Natural killer cell treated with Interleukin-12 subunit alpha and Interleukin-12 subunit beta and Interleukin-15 and Interleukin-18, amount 100 ng/mL, for 72 hours (primary cell): ENCODE data around the gene BMPR2. TPM values are rescaled to one million over a fixed set of nuclear protein-coding genes. Genes with fewer than 3 reads are reported as not detected.

Experiments
- ATAC-seq, 2 donors: fragments of 150-1000 bp; cut with Tn5 transposase in 1 of 2; sonication (Bioruptor Pico), chemical (Tn5 transposase) in 1 of 2; 2 replicates each; pipeline ENCODE4 v1.10.0; 2021
- DNase-seq: peaks from one replicate; pipeline ENCODE4 v3.0.0; 2022; ENCODE audit warnings: low spot score
- H3K27ac Mint-ChIP-seq, 2 donors: 1 replicate in 1 of 2; 2 replicates in 1 of 2; pipeline ENCODE4 v1.8.0; 2022; ENCODE audit warnings: mixed read lengths in 2 of 2, mild to moderate bottlenecking in 1 of 2, moderate library complexity in 1 of 2
- H3K27me3 Mint-ChIP-seq, 2 donors: 1 replicate in 1 of 2; 2 replicates in 1 of 2; pipeline ENCODE4 v1.8.0; 2022; ENCODE audit warnings: mixed read lengths in 2 of 2
- H3K36me3 Mint-ChIP-seq: one replicate; pipeline ENCODE4 v1.8.0; 2022; ENCODE audit warnings: mixed read lengths
- H3K4me1 Mint-ChIP-seq, 2 donors: 1 replicate in 1 of 2; 2 replicates in 1 of 2; pipeline ENCODE4 v1.8.0; 2022; ENCODE audit warnings: low read depth in 2 of 2, mixed read lengths in 2 of 2, mild to moderate bottlenecking in 1 of 2
- H3K4me3 Mint-ChIP-seq: one replicate; pipeline ENCODE4 v1.8.0; 2022; ENCODE audit warnings: mixed read lengths
- H3K9me3 Mint-ChIP-seq: 2 replicates; pipeline ENCODE4 v1.8.0; 2022; ENCODE audit warnings: mixed read lengths
- total RNA-seq, 2 donors: library from RNA; stranded (reverse); gene quantifications; one replicate each; pipeline ENCODE4 v1.2.3, GENCODE V29; 2022

BMPR2 gene
- total RNA-seq, 2 donors from 2014 or later: 5.9 to 11.9 TPM

GRCh38 chr2:202588647-202589581 lies 212.8 kb downstream of the BMPR2 start:
- H3K4me1 Mint-ChIP-seq: peaks cover 4 to 5% of the 10 kb centered on the region in 2 donors
- no peak overlapping the region for H3K4me3 Mint-ChIP-seq
- no peaks in the 10 kb centered on the region for H3K9me3 Mint-ChIP-seq
- ATAC-seq: peak; percentile 80 to 84
- peak; percentile 64 for DNase-seq
- no peak overlapping the region for H3K27ac Mint-ChIP-seq
- peaks cover 4 to 8% of the 10 kb centered on the region in 2 donors for H3K27me3 Mint-ChIP-seq
- H3K36me3 Mint-ChIP-seq: no peaks in the 10 kb centered on the region

GRCh38 chr2:202589582-202589949 lies 213.4 kb downstream of the BMPR2 start:
- H3K27ac Mint-ChIP-seq: no peak overlapping the region
- no peak for DNase-seq
- peaks cover 4 to 5% of the 10 kb centered on the region in 2 donors for H3K4me1 Mint-ChIP-seq
- H3K4me3 Mint-ChIP-seq: no peak overlapping the region
- H3K9me3 Mint-ChIP-seq: no peaks in the 10 kb centered on the region
- peak; percentile 20 for ATAC-seq
- no peaks in the 10 kb centered on the region for H3K36me3 Mint-ChIP-seq
- H3K27me3 Mint-ChIP-seq: peaks cover 4 to 8% of the 10 kb centered on the region in 2 donors

DNA sequence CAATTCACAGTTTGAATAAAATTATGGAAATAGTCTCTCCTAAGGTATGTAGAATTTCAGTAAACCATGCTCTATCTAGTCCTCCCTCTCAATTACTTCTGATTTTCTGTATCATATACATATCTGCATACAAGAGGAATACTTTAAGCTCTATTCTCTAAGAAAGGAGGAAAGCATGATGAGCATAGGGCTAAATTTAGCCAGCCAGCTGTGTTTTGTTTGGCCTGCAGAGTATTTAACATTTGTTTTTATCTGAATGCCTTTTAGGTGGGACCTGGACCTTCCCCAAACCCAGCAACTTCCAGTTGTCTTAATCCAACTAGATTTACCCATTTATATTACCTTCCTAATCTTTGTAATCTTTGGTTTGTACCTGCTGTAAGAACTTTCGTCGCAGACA lies 216.4 kb downstream of the BMPR2 start:
- Mint-ChIP-seq H3K4me1 (peaks cover 4 to 5% of the 10 kb centered on the region in 2 donors), H3K27ac (no peak overlapping the region), H3K9me3 (no peaks in the 10 kb centered on the region), H3K4me3 (no peak overlapping the region), H3K27me3 (peaks cover 7 to 8% of the 10 kb centered on the region in 2 donors), H3K36me3 (no peaks in the 10 kb centered on the region)
- ATAC-seq (no peak), DNase-seq (no peak)

DNA sequence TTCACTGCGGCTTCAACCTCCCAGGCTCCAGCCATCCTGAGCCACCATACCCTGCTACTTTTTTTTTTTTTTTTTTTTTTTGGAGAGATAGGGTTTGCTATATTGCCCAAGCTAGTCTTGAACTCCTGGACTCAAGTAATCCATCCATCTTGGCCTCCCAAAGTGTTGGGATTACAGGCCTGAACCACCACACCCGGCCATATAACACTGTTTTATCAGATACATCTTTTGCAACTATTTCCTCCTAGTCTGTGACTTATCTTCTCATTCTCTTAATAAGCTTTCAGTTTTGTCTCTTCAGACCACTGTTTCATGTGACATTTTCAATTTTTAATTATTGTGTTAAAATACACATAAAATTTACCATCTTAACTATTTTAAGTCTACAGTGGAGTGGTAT lies 223.0 kb downstream of the BMPR2 start:
- ATAC-seq: no peak
- Mint-ChIP-seq H3K9me3 (no peaks in the 10 kb centered on the region), H3K4me1 (peaks cover 6 to 7% of the 10 kb centered on the region in 2 donors), H3K27me3 (peaks cover 0 to 3% of the 10 kb centered on the region in 2 donors), H3K4me3 (no peak overlapping the region), H3K36me3 (no peaks in the 10 kb centered on the region), H3K27ac (no peak overlapping the region)
- DNase-seq: no peak

GRCh38 chr2:202599911-202600310 lies 223.8 kb downstream of the BMPR2 start:
- no peaks in the 10 kb centered on the region for H3K27me3 Mint-ChIP-seq
- no peaks in the 10 kb centered on the region for H3K36me3 Mint-ChIP-seq
- no peak overlapping the region for H3K4me3 Mint-ChIP-seq
- H3K4me1 Mint-ChIP-seq: peaks cover 6 to 7% of the 10 kb centered on the region in 2 donors
- ATAC-seq (no peak), DNase-seq (no peak)
- H3K27ac Mint-ChIP-seq: no peak overlapping the region
- H3K9me3 Mint-ChIP-seq: no peaks in the 10 kb centered on the region

- no peak overlapping the region for H3K27ac Mint-ChIP-seq
- peaks cover 6 to 7% of the 10 kb centered on the region in 2 donors for H3K4me1 Mint-ChIP-seq
- no peaks in the 10 kb centered on the region for H3K27me3 Mint-ChIP-seq
- H3K36me3 Mint-ChIP-seq: no peaks in the 10 kb centered on the region
- DNase-seq (no peak), ATAC-seq (no peak)
- no peaks in the 10 kb centered on the region for H3K9me3 Mint-ChIP-seq
- no peak overlapping the region for H3K4me3 Mint-ChIP-seq
Measured at GRCh38 chr2:202604699-202605098, 228.6 kb downstream of the BMPR2 start.

DNA sequence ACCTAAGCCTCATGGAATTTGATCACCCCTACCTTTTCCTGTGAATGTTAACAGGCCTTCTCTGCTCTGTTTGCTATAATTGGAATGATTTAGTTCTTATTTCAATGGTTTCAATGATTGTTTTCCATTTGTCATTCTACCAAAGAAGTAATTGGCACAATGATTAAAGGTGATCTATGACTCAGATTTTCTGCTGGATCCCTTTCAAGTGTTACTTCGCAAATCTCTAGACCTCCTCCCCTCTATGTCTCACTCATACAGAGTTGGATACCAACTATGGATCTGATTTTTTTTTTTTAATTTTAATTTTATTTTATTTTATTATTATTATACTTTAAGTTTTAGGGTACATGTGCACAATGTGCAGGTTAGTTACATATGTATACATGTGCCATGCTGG lies 229.0 kb downstream of the BMPR2 start:
- H3K4me1 Mint-ChIP-seq: peaks cover 7 to 11% of the 10 kb centered on the region in 2 donors
- no peak for ATAC-seq

GRCh38 chr2:202608142-202608852 lies 232.2 kb downstream of the BMPR2 start:
- Mint-ChIP-seq H3K4me3 (no peak overlapping the region), H3K27me3 (peaks cover 10 to 11% of the 10 kb centered on the region in 2 donors), H3K36me3 (no peaks in the 10 kb centered on the region), H3K27ac (no peak overlapping the region), H3K4me1 (peaks cover 0 to 6% of the 10 kb centered on the region in 2 donors), H3K9me3 (no peaks in the 10 kb centered on the region)
- no peak for DNase-seq
- no peak for ATAC-seq

More for the DNA sequence above, 229.0 kb downstream of the BMPR2 start:
- Mint-ChIP-seq H3K27me3 (no peaks in the 10 kb centered on the region), H3K36me3 (no peaks in the 10 kb centered on the region), H3K4me3 (no peak overlapping the region), H3K27ac (no peak overlapping the region), H3K9me3 (no peaks in the 10 kb centered on the region)
- no peak for DNase-seq

DNA sequence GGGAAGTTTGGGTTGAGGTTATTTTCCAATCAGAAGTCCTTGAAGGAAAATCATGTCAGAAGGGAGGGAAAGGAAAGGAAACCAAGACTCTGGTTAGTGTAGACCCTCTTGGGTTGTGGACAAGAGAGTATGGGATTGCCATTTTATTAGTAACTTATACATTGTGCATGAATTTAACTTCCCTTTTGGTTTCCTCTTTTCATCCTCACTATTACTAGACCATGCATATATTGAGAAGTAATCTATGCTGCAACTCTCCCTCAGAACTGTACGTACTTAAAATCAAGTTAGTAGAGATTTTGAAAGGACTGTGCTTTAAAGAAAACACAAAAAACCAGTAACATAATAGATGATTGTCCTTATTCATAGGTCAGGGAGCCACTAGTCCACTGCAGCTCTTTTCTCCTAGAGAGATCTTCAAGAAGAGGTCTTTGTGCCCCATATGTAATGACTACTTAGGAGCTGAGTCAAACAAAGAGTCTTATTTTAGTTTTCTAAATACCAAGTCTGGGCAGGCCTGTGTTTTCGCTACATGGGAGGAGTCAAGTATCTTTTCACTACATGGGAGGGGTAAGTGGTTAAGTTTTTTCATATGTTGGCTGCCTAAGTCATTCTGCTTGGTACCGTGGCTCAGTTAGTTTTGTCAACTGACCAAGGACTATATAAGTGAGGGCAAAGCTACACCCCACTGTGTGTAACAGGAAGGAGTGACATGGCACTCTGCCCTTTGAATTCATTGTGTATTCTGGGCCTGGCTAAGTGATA lies 233.4 kb downstream of the BMPR2 start:
- ATAC-seq (peak in 1 of 2 donors; percentile 56), DNase-seq (no peak)
- H3K27me3 Mint-ChIP-seq: peaks cover 10 to 11% of the 10 kb centered on the region in 2 donors
- H3K9me3 Mint-ChIP-seq: no peaks in the 10 kb centered on the region
- H3K36me3 Mint-ChIP-seq: no peaks in the 10 kb centered on the region
- peaks cover 0 to 6% of the 10 kb centered on the region in 2 donors for H3K4me1 Mint-ChIP-seq
- H3K4me3 Mint-ChIP-seq: no peak overlapping the region
- H3K27ac Mint-ChIP-seq: no peak overlapping the region

GRCh38 chr2:202610380-202610779 lies 234.3 kb downstream of the BMPR2 start:
- H3K4me3 Mint-ChIP-seq: no peak overlapping the region
- ATAC-seq (no peak), DNase-seq (no peak)
- H3K27ac Mint-ChIP-seq: no peak overlapping the region
- H3K4me1 Mint-ChIP-seq: peaks cover 0 to 6% of the 10 kb centered on the region in 2 donors
- H3K36me3 Mint-ChIP-seq: no peaks in the 10 kb centered on the region
- H3K27me3 Mint-ChIP-seq: peaks cover 10 to 11% of the 10 kb centered on the region in 2 donors
- no peaks in the 10 kb centered on the region for H3K9me3 Mint-ChIP-seq

DNA sequence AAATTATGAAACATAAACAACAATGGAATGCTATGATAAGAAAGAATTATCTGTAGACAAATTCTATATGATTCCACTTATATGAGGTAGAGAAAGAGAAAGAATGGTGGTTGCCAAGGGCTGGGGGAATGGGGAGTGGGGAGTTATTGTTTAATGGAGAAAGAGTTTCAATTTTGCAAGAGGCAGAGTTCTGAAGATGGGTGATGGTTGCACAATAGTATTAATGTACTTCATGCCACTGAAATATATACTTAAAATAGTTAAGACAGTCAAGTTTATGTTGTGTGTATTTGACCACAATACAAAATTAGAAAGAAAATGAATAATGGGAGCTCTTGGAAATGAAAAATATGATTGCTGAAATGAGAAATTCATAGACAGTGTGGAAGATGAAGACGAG lies 236.0 kb downstream of the BMPR2 start:
- Mint-ChIP-seq H3K4me3 (no peak overlapping the region), H3K4me1 (peaks cover 0 to 6% of the 10 kb centered on the region in 2 donors), H3K27ac (no peak overlapping the region), H3K27me3 (peaks cover 10 to 11% of the 10 kb centered on the region in 2 donors), H3K36me3 (no peaks in the 10 kb centered on the region), H3K9me3 (no peaks in the 10 kb centered on the region)
- ATAC-seq: no peak
- no peak for DNase-seq

- DNase-seq (no peak), ATAC-seq (no peak)
- no peak overlapping the region for H3K4me3 Mint-ChIP-seq
- H3K9me3 Mint-ChIP-seq: no peaks in the 10 kb centered on the region
- H3K27ac Mint-ChIP-seq: no peak overlapping the region
- peaks cover 10 to 11% of the 10 kb centered on the region in 2 donors for H3K27me3 Mint-ChIP-seq
- peaks cover 0 to 6% of the 10 kb centered on the region in 2 donors for H3K4me1 Mint-ChIP-seq
- no peaks in the 10 kb centered on the region for H3K36me3 Mint-ChIP-seq
Measured at GRCh38 chr2:202613479-202613878, 237.4 kb downstream of the BMPR2 start.
